T-helper 1 cell (primary cell): Measurements from ENCODE around the gene GPR18.
"Not testable (repeated sequence)": the region's sequence is repeated elsewhere in the genome, so short reads cannot be mapped to it uniquely, and the experiment has no call there.

Experiments
- DNase-seq, 5 donors: peaks; one replicate each; pipeline ENCODE4 v3.0.0-alpha.2; 2012 to 2020

Gene GPR18

GRCh38 chr13:99228737-99229691 is 29.2 kb downstream of the GPR18 start:
- DNase-seq: no peak

DNA sequence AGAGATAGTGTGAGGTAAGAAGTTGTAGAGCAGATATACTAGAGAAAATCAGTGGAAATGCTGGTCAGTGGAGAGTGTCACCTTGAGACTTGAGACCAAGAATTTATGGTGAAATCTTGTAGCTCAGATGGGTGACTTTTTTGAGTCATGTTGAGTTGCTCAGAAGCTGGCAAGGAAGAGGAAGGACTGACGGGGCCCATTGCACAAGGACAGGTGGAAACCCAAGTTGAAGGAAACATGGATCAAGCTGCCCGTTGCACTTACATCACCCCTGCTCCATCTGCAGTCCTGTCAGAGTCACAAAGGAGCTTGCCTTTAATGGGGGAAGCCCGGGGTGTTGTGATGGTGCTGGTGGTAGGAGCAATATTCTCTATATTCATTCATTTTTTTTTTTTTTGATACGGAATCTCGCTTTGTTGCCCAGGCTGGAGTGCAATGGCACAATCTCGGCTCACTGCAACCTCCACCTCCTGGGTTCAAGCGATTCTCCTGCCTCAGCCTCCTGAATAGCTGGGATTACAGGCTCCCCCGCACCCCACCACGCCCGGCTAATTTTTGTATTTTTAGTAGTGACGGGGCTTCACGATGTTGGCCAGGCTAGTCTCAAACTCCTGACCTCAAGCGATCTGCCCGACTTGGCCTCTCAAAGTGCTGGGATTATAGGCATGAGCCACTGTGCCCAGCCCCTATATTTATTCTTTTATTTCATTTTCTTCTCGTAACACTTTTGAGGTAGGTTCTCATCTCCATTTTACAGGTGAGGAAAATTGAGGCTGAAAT is 30.1 kb downstream of the GPR18 start:
- no peak for DNase-seq

- DNase-seq: no peak
Measured at GRCh38 chr13:99227331-99227900, 30.8 kb downstream of the GPR18 start.

DNA sequence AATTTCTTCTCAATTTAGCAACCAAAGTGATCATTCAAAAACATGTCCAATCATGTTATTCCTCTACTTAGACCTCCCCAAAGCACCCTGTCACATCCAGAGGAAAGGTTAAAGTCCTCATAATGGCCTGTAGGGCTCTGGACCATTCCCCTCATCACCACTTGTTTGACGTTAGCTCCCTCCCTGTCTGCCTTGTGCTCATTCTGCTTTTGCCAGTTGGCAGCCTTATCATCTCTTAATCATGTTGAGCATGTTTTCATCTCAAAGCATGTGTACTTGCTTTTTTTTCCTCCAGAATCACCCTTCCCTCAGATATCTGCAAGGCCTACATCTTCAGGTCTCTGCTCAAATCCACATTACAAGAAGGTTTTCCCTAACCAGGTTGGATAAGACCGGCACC is 31.7 kb downstream of the GPR18 start:
- no peak for DNase-seq

DNA sequence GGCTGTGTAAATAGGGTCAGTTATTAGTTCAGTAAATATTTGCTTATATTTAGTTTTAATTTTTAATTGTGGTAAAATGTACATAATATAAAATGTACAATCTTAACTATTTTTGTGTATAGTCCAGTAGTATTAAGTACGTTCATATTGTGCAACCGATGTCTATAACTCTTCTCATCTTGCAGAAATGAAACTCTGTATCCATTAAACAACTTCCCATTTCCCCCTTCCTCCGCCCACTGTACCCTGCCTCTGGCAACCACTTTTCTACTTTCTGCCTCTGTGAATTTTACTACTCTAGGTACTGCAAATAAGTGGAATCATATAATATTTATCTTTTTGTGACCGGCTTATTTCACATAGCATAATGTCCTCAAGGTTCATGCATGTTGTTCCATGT is 33.1 kb downstream of the GPR18 start:
- no peak for DNase-seq

DNA sequence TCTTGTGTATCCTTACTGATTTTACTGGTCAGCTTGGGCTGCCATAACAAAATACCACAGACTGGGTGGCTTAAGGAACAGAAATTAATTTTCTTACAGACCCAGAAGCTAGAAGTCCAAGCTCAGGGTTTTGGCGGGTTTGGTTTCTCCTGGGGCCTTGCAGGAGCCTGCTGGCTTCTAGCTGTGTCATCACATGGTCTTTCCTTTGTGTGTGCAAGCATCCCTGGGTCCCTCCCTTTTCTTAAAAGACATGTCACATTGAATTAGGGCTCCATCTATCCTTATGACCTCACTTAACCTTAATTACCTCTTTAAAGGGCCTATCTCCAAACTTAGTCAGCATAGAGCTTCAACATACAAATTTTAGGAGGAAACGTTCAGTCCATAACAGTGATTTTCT is 34.2 kb downstream of the GPR18 start:
- DNase-seq: no peak

DNA sequence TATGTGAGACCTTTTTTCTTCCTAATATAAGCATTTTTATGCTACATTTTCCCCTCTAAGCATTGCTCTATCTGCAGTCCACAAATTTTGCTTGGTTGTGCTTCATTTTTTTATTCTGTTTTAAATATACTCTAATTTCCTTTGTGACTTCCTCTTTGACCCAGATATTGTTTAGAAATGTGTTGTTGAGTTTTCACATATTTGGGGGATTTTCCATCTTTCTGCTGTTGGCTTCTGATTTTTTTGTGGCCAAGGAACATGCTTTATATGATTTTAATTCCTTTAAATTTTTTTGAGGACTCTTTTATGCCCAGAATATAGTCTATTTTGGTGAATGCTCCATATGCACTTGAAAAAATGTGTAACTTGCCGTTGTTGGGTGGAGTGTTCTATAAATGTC is 34.6 kb downstream of the GPR18 start:
- DNase-seq: no peak

DNA sequence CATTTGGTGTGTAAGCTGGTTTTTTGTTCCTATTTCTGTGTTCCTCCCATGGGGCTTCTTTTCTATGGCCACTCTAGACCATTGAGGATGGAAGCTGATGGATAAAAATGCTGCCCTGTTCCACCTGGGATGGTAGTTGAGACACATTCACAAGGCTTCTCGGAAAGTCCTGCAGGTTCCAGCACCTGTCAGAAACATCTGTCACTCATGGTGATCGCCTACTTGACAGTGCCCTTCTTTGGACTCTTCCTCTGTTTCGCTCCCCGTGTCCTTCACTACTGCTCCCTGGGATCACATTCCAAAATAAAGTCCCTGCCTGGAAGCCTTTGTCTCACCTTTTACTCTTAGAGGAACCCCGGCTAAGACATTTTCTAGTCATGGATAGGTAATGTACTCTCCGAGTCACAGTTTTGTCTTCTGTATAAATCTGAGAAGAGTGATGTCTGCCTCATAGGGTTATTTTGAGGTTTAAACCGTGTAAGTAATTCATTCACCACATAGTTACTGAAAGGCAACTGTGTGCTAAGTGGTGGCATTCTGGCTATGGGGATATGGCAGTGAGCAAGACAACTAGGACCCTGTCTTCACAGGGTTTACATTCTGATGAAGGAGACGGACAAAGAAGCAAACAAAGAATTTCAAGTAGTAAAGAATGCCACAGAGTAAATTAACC is 36.5 kb downstream of the GPR18 start:
- no peak for DNase-seq

GRCh38 chr13:99220199-99220935 is 37.8 kb downstream of the GPR18 start:
- peak in 3 of 5 donors; percentile 21 to 48 (median 34) for DNase-seq

- DNase-seq: peak; percentile 17 to 74 (median 53)
Measured at GRCh38 chr13:99218969-99219368, 39.2 kb downstream of the GPR18 start.

GRCh38 chr13:99218545-99218944 is 39.6 kb downstream of the GPR18 start:
- no peak for DNase-seq

- DNase-seq: no peak
Measured at GRCh38 chr13:99218126-99218525, 40.1 kb downstream of the GPR18 start.

DNA sequence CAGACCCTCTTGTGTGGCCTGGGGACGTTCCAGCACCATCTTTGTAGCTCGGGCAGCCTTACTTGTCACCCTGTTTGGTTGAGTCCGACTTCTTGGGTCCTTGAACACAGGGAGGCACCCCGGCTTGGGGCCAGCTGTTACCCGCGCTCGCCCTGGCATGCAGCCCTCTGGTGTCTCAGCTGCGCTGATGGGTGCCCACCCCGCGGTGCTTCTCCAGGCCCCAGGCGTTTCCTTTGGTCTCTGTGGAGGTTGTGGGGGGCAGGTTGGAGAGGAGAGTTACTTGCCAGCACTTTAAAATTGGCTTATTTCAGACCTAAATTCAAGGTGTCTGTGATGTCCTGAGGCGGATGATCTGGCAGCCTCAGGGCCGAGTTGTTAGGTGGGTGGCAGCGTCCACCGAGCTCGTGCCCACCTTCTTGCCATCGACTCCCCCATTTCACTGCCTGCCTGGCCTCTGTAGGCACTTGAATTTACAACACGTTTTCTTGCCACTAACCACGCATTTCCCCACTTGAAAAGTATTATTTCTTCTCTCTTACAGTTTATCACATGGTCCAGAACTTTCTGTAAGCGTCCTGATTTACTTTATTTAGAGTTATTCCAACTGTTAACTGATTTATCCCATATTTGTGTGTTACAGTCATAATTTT is 40.6 kb downstream of the GPR18 start:
- no peak for DNase-seq

GRCh38 chr13:99215184-99215830 is 42.9 kb downstream of the GPR18 start:
- DNase-seq: peak; percentile 33 to 67 (median 56)

DNA sequence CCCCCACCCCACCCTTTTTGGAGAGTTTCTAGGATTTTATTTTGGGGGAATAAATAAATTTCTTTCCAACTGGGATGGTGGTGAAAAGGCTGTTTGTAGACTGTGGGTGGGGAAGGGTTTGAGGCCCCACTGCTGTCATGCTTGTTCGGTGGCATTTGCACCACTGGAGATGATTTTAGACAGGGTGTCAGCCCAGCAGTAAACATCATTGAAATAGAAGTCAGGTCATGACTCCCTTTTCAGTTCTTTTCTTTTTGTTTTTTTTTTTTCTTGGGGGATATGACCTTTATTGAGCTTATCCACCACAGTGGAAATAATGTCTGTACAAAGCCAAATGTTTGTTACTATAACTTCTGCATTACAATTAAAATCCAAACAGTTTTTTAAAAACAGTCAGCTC is 43.4 kb downstream of the GPR18 start:
- DNase-seq: no peak

DNA sequence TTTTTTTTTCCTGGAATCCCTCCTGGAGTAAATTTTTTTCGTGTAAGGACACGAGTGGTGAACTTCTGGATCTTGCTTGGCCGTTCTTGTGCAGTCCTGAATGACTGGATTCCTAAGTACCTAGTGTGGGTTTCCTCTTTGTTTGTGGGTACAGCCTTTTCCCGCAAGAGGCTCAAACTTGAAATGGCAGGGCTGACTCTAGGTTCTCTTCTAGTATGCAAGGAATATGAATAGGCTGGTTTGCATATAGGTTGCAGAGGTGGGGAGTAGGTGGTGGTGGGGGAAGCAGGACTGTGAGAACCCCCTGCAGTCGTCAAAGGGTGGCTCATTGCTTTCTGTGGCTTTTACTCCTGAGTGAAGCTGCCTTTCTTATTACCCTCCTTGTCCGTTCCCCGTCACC is 43.9 kb downstream of the GPR18 start:
- DNase-seq: no peak

GRCh38 chr13:99211421-99212035 is 46.7 kb downstream of the GPR18 start:
- no peak for DNase-seq

GRCh38 chr13:99210627-99211026 is 47.6 kb downstream of the GPR18 start:
- DNase-seq: not testable (repeated sequence)

DNA sequence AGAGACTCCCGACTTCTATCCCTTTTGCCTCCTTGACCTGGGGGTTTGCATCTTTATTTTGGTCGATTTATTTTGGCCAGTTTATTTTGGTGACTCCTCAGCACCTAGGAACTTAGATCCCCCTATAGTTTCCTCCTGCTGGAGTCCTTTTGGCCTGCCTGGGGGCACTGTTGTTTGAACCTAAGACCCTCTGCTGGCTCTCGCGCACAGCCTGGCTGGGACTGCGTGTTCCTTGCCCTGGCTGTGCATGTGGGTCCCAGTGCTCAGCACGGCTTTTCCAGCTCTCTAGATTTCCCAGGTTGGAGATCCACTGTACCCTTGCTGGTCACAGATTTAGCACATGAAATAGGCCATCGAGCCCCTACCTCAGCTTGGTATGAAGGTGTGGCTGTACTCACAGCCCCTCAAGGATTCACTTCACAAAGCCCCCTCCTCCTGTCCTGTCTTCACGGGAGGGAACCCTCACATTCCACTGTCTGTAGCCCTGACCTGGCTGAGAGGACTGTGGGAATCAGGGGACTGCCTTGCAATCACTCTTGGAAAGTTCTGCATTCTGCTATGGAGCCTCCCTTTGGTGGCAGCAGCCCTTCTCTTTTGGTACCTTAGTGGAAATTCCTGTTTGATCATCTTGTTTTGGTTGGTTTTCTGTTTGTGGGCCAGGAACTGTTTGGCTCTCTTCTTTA is 49.2 kb downstream of the GPR18 start:
- DNase-seq: no peak

DNA sequence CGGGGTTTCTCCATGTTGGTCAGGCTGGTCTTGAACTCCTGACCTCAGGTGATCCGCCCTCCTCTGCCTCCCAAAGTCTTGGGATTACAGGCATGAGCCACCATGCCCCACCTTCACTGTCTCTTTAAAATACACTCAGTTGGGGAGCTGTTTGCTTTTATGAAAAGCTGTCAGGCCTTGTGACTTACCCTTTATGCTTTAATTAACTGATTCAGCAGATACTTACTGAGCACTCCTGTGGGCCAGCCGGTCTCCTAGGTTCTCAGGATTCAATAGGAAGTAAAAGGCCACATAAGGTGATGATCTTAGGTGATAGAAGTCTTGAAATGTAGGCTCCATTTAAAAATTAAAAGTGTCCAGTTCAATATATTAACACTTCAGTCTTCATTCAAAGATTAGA is 50.0 kb downstream of the GPR18 start:
- DNase-seq: no peak
